HepG2 (cell line): ENCODE results near the gene CCDC8.

Experiments used
- GABPA ChIP-seq, 2 experiments: IDR thresholded peaks; 2 replicates each; pipeline ENCODE4 v1.6.1; 2011 to 2016; ENCODE audit warnings: low read depth in 2 of 2, low read length in 1 of 2, missing biosample characterization in 1 of 2, missing genetic modification characterization in 1 of 2
- IKZF1 ChIP-seq: fragments of 450-650 bp; IDR thresholded peaks from 2 replicates; pipeline ENCODE4 v1.7.1; 2016
- POLR2A ChIP-seq, 2 experiments: IDR thresholded peaks; 2 replicates each; pipeline ENCODE4 v1.6.1; 2011; ENCODE audit warnings: low read depth in 2 of 2, low read length in 2 of 2, mild to moderate bottlenecking in 1 of 2, moderate library complexity in 1 of 2; ENCODE audit not compliant: insufficient read depth in 1 of 2
- TF ChIP-seq, protein P1 (sequence below): sonication (generic); formaldehyde crosslinking; IDR thresholded peaks from 2 replicates; pipeline ENCODE4 v1.5.0; 2020; ENCODE audit warnings: mild to moderate bottlenecking, missing genetic modification reagents, moderate library complexity

DNA sequence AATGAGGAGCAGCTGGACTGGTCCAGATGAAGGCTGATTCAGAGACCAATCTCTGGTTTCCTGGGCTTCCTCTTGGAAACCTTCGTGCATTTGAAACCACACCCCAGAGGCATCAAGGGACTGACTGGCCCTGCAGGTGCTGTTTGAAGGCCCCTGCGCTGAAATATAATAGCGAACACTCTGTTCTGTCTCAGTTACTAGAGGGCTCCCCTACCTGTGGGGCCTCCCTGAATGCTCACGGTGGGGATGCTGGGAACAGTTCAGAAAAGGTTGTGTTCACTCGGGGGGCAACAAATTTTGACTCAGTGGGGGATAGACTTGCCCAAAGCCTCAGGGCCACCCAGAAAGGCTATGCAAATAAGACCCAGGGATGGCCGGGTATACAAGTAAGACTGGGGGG is 6.4 kb downstream of the CCDC8 start:
- no peak for TF ChIP-seq IKZF1
- TF ChIP-seq, protein P1, sequence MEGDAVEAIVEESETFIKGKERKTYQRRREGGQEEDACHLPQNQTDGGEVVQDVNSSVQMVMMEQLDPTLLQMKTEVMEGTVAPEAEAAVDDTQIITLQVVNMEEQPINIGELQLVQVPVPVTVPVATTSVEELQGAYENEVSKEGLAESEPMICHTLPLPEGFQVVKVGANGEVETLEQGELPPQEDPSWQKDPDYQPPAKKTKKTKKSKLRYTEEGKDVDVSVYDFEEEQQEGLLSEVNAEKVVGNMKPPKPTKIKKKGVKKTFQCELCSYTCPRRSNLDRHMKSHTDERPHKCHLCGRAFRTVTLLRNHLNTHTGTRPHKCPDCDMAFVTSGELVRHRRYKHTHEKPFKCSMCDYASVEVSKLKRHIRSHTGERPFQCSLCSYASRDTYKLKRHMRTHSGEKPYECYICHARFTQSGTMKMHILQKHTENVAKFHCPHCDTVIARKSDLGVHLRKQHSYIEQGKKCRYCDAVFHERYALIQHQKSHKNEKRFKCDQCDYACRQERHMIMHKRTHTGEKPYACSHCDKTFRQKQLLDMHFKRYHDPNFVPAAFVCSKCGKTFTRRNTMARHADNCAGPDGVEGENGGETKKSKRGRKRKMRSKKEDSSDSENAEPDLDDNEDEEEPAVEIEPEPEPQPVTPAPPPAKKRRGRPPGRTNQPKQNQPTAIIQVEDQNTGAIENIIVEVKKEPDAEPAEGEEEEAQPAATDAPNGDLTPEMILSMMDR (CRISPR knock-in tag), result no peak
- TF ChIP-seq GABPA (IDR thresholded peaks at IDR 0.05; ENCODE audit: low read depth, low read length), result no peak
- TF ChIP-seq GABPA (CRISPR knock-in tag; IDR thresholded peaks at IDR 0.05; ENCODE audit: low read depth), result no peak
- no peak for TF ChIP-seq POLR2A (IDR thresholded peaks at IDR 0.05; ENCODE audit: insufficient read depth in 1 of 2, low read depth in 2 of 2, low read length in 2 of 2)
